Left hindlimb (tissue), 1 donor: ENCODE results near the gene NHERF2.

Source experiments
- DNase-seq: peaks from one replicate; pipeline ENCODE4 v3.0.0-alpha.2; 2018

NHERF2 gene

GRCh38 chr16:2083876-2084780, 57.4 kb downstream of the NHERF2 start:
- DNase-seq = no peak

- DNase-seq = no peak
These were observed 58.4 kb downstream of the NHERF2 start for GRCh38 chr16:2084895-2085625.

GRCh38 chr16:2085669-2086068, 59.0 kb downstream of the NHERF2 start:
- DNase-seq = no peak

GRCh38 chr16:2086106-2086742, 59.5 kb downstream of the NHERF2 start:
- DNase-seq = no peak

- no peak for DNase-seq
These were observed 60.4 kb downstream of the NHERF2 start for GRCh38 chr16:2086812-2087747.

- DNase-seq = no peak
These were observed 61.3 kb downstream of the NHERF2 start for GRCh38 chr16:2087748-2088631.
